ENCODE results near the gene KLHL9.

DNA sequence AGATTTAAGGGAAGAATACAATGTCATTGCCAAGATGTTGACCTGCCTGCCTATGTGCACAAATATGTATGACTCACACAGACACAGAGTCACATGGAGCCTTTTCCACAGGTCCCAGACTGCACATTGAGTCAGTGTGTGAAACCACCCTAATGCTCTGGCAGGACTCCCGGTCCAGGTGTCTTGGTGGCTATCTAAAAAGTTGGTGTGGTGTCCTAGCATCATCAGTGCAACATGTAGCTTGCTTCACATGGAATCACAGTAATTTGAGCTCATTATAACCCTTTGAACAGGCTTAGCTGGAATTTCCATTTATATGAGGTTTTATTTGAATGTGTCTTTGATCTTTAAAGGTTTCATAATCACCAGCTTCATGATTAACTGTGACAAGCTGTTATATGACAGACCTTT lies 40.8 kb downstream of the KLHL9 start:
- TF ChIP-seq, protein P1, sequence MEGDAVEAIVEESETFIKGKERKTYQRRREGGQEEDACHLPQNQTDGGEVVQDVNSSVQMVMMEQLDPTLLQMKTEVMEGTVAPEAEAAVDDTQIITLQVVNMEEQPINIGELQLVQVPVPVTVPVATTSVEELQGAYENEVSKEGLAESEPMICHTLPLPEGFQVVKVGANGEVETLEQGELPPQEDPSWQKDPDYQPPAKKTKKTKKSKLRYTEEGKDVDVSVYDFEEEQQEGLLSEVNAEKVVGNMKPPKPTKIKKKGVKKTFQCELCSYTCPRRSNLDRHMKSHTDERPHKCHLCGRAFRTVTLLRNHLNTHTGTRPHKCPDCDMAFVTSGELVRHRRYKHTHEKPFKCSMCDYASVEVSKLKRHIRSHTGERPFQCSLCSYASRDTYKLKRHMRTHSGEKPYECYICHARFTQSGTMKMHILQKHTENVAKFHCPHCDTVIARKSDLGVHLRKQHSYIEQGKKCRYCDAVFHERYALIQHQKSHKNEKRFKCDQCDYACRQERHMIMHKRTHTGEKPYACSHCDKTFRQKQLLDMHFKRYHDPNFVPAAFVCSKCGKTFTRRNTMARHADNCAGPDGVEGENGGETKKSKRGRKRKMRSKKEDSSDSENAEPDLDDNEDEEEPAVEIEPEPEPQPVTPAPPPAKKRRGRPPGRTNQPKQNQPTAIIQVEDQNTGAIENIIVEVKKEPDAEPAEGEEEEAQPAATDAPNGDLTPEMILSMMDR (IDR thresholded peaks at IDR 0.05): no peak
- no peak for TF ChIP-seq POLR2A (IDR thresholded peaks at IDR 0.05)
